Esophagus squamous epithelium (tissue), 4 donors: ENCODE measurements around the gene PTPRG.

Experiments
- CTCF ChIP-seq, 6 experiments: fragments of 450-650 bp in 4 of 6; fragments of 200-600 bp in 2 of 6; sonication (generic) in 2 of 6; IDR thresholded peaks; one replicate each; pipeline ENCODE4 v1.5.1; 2016 to 2019; ENCODE audit warnings: antibody characterized with exemption in 6 of 6, mild to moderate bottlenecking in 4 of 6, moderate library complexity in 4 of 6
- POLR2A ChIP-seq, 4 donors: fragments of 450-650 bp; IDR thresholded peaks; one replicate each; pipeline ENCODE4 v1.6.1; 2017; ENCODE audit warnings: antibody characterized with exemption in 4 of 4, mild to moderate bottlenecking in 4 of 4, moderate library complexity in 3 of 4

GRCh38 chr3:61828880-61829721, 267.7 kb downstream of the PTPRG start:
- TF ChIP-seq CTCF (IDR thresholded peaks at IDR 0.05), result no peak
- TF ChIP-seq POLR2A (IDR thresholded peaks at IDR 0.05), result no peak
